Kidney (tissue), 22 donors: ENCODE measurements around the gene ZC3H12A. TPM values are rescaled to one million over a fixed set of nuclear protein-coding genes. Genes with fewer than 3 reads are reported as not detected.

ENCODE experiments used
- DNase-seq, 5 donors: peaks; one replicate each; pipeline ENCODE4 v3.0.0-alpha.2; 2013 to 2020
- FAIRE-seq: peaks from 2 replicates; lab custom pipeline; 2012; peaks lifted over from hg19 to GRCh38; lab: Jason Lieb, UNC
- H3K27ac ChIP-seq, 2 donors: one replicate each; pipeline ENCODE4 v1.7.0; 2013; ENCODE audit warnings: low read depth in 2 of 2, low read length in 2 of 2, inconsistent platforms in 1 of 2
- H3K27me3 ChIP-seq: one replicate; pipeline ENCODE4 v1.7.1; 2013; ENCODE audit warnings: low read length, inconsistent platforms; ENCODE audit not compliant: control insufficient read depth, insufficient read depth
- H3K36me3 ChIP-seq, 3 donors: one replicate each; pipeline versions ENCODE4 v1.7.0 to v1.7.1; 2013; ENCODE audit warnings: low read length in 3 of 3, control low read depth in 1 of 3, inconsistent platforms in 1 of 3; ENCODE audit not compliant: insufficient read depth in 3 of 3, control insufficient read depth in 2 of 3
- H3K4me1 ChIP-seq, 3 donors: one replicate each; pipeline versions ENCODE4 v1.7.0 to v1.7.1; 2013; ENCODE audit warnings: low read length in 3 of 3, inconsistent platforms in 1 of 3, low read depth in 1 of 3; ENCODE audit not compliant: control insufficient read depth in 2 of 3, insufficient read depth in 2 of 3
- H3K4me3 ChIP-seq, 3 donors: one replicate each; pipeline versions ENCODE4 v1.7.0 to v1.8.1; 2013; ENCODE audit warnings: low read length in 3 of 3, control low read depth in 1 of 3, inconsistent platforms in 1 of 3
- H3K9ac ChIP-seq, 3 donors: one replicate each; pipeline versions ENCODE4 v1.7.0 to v1.7.1; 2013; ENCODE audit warnings: low read length in 3 of 3, control low read depth in 1 of 3, inconsistent platforms in 1 of 3
- H3K9me3 ChIP-seq, 3 donors: one replicate each; pipeline versions ENCODE4 v1.7.0 to v1.7.1; 2013; ENCODE audit warnings: low read length in 3 of 3, control low read depth in 1 of 3, inconsistent platforms in 1 of 3; ENCODE audit not compliant: control insufficient read depth in 2 of 3, insufficient read depth in 1 of 3
- intact Hi-C: fragments of 100-400 bp; cut with DNase I; formaldehyde crosslinking; loops from one replicate; pipeline ENCODE4 v1.11.1; 2022
- long read RNA-seq, 10 donors: library from polyadenylated mRNA in 1 of 10; unstranded in 1 of 10; transcript quantifications; one replicate each; pipeline ENCODE4 v2.0.0 and lab custom pipeline, GENCODE V29; 2021 to 2026
- polyA plus RNA-seq: library from polyadenylated mRNA; stranded (reverse); fragments of 350-450 nt; fragmentation: Illumina TruSeq; extraction: RNeasy Lipid Tissue Mini Kit (QIAGEN cat#74804); gene quantifications from one replicate; pipeline ENCODE4 v1.2.3, GENCODE V29; 2014; ENCODE audit warnings: low read depth, low replicate concordance; ENCODE audit not compliant: insufficient read depth
- total RNA-seq: library from RNA; stranded (reverse); fragmentation: NEBNext Ultra II Directional; extraction: Animal tissue kit (Norgen Biotek cat#: 25700); gene quantifications from one replicate; pipeline ENCODE4 v1.2.1, GENCODE V29; 2021
- TF ChIP-seq, protein P1 (sequence below): IDR thresholded peaks from 3 replicates; pipeline ENCODE4 v1.5.1; 2012; ENCODE audit warnings: mild to moderate bottlenecking, moderate library complexity, borderline replicate concordance; ENCODE audit not compliant: insufficient read depth; ENCODE audit errors: extremely low read depth
- donor health status: control.
- donor health status: control.
- donor health status: control.
- donor health status: control.
- donor health status: control.
- donor health status: DM: yes; HTN: yes; CAD: no.
- donor health status: Normal renal cell carcinoma (clear cell type).

Gene ZC3H12A
- total RNA-seq (21.1 TPM), polyA plus RNA-seq (3.8 TPM)
- long read RNA-seq, donor 1, partial matches to known transcripts = 0 of 1 reads
- long read RNA-seq, donor 1, other reads (novel, unspliced or antisense) = 0 of 1 reads
- long read RNA-seq, donor 2 = 0 reads
- long read RNA-seq, donor 3 = 0 reads
- long read RNA-seq, donor 4, partial matches to known transcripts = 0 of 1 reads
- long read RNA-seq, donor 4, other reads (novel, unspliced or antisense) = 0 of 1 reads
- long read RNA-seq, donor 5, partial matches to known transcripts = 0 of 1 reads
- long read RNA-seq, donor 5, other reads (novel, unspliced or antisense) = 0 of 1 reads
- long read RNA-seq, donor 6 = 0 reads
- long read RNA-seq, donor 7, partial matches to known transcripts = 6 of 10 reads
- long read RNA-seq, donor 7, other reads (novel, unspliced or antisense) = 1 of 10 reads
- long read RNA-seq, donor 8, partial matches to known transcripts = 35 of 35 reads
- long read RNA-seq, donor 8, other reads (novel, unspliced or antisense) = 0 of 35 reads
- long read RNA-seq, donor 9 = 0 reads
- long read RNA-seq, donor 10 = 0 reads

DNA sequence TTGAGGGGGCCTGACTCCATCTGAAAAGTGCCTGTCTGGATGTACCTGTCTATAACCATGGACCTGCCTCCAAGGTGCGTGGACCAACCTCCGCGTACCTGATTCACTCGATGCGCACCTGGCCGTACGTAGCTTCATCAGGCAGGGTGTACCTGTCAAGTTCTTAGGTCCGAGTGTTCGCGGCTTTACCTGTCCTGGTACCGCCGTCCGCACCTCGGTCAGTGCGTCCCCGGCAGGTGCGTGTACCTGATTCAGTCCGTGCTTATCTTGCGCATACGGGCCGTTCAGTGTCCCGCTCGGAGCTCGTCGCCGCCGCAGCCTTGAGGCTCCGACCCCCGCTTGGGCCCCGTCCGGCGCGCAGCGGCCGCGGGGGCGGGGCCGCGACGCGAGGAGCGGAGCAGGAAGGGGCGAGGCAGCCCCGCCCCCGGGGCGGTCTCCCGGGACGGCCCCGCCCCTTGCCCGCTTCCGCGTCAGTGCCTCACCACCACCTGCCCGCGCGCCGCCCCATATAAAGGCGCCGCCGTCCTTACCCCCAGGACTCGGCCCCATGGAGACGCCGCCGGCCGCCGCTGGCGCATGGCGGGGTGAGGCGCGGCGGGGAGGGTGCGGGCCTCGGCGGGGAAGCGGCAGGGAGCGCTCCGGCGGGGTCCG is at the start of gene ZC3H12A:
TSS of gene ZC3H12A (plus strand) at position 535 of the 651 bp plus-strand sequence. CDS start 917 bp downstream, outside the sequence.
- intact Hi-C loops = no loop called here
- Histone ChIP-seq H3K27ac (peak within 1 kb of the TSS; percentile 92 to 97), H3K9ac (peak within 1 kb of the TSS; percentile 80 to 99 (median 96)), H3K27me3 (no peaks in the 10 kb centered on the region), H3K9me3 (no peaks in the 10 kb centered on the region), H3K36me3 (peaks cover 0 to 16% (median 8%) of the 10 kb centered on the region in 3 donors), H3K4me1 (peaks cover 0 to 63% (median 38%) of the 10 kb centered on the region in 3 donors), H3K4me3 (peak within 1 kb of the TSS; percentile 88 to 97 (median 96))
- DNase-seq (peak; percentile 86 to 98 (median 92)), FAIRE-seq (no peak)
- TF ChIP-seq, protein P1, sequence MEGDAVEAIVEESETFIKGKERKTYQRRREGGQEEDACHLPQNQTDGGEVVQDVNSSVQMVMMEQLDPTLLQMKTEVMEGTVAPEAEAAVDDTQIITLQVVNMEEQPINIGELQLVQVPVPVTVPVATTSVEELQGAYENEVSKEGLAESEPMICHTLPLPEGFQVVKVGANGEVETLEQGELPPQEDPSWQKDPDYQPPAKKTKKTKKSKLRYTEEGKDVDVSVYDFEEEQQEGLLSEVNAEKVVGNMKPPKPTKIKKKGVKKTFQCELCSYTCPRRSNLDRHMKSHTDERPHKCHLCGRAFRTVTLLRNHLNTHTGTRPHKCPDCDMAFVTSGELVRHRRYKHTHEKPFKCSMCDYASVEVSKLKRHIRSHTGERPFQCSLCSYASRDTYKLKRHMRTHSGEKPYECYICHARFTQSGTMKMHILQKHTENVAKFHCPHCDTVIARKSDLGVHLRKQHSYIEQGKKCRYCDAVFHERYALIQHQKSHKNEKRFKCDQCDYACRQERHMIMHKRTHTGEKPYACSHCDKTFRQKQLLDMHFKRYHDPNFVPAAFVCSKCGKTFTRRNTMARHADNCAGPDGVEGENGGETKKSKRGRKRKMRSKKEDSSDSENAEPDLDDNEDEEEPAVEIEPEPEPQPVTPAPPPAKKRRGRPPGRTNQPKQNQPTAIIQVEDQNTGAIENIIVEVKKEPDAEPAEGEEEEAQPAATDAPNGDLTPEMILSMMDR = no peak

DNA sequence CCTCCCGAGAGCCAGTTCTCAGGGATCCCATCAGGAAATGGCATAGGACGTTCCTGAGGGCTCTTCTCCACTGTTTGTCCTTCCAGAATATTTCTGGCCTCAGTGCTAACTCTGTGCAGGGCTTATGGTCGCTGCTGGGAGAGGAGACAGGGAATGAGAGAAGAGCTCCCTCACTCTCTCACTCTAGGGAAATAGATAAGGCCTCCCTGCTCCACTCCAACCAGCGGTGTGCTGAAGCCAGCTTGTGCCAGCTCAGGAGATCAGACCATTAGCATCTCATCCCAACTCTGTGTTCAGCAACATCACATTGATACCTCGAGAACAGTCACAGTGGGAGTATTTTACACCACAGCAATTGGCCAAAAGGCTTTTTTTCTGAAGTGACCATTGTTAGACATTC is 49.2 kb upstream of the ZC3H12A start:
- no peak overlapping the region for H3K4me3 ChIP-seq
- no peaks in the 10 kb centered on the region for H3K4me1 ChIP-seq
- intact Hi-C loops = no loop called here
- no peak overlapping the region for H3K9ac ChIP-seq
- TF ChIP-seq, protein P1 = no peak
- H3K36me3 ChIP-seq = no peaks in the 10 kb centered on the region
- H3K27me3 ChIP-seq = no peaks in the 10 kb centered on the region
- no peak for DNase-seq
- no peak for FAIRE-seq
- H3K27ac ChIP-seq = no peak overlapping the region
- no peaks in the 10 kb centered on the region for H3K9me3 ChIP-seq

DNA sequence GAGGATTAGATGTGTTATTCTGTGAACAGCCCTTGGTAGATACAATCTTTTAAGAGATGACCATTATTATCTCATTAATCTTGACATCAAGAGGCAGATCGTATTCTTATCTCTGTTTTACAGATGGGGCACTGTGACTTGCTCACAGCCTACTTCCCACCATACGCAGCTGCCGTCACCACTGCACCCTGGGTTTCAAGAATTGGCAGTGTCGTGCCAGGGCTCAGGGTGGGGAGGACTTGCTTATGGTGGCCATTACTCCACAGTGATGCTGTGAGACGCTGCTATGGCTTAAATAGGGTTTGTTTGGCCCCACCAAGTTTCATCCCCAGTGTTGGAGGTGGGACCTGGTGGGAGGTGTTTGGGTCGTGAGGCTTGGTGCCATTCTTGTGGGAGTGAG is 45.4 kb upstream of the ZC3H12A start:
- H3K9ac ChIP-seq = no peak overlapping the region
- no peaks in the 10 kb centered on the region for H3K9me3 ChIP-seq
- FAIRE-seq = no peak
- H3K4me3 ChIP-seq = no peak overlapping the region
- intact Hi-C loops = no loop called here
- H3K27ac ChIP-seq = no peak overlapping the region
- no peaks in the 10 kb centered on the region for H3K4me1 ChIP-seq
- DNase-seq = no peak
- TF ChIP-seq, protein P1 = no peak
- H3K27me3 ChIP-seq = no peaks in the 10 kb centered on the region
- no peaks in the 10 kb centered on the region for H3K36me3 ChIP-seq
